ENCODE results near the gene SERINC4. TPM values are rescaled to one million over a fixed set of nuclear protein-coding genes. Genes with fewer than 3 reads are reported as not detected.

The SERINC4 gene
- total RNA-seq, 6 donors from 2014 or later, result 0.34 TPM; not detected in 5

DNA sequence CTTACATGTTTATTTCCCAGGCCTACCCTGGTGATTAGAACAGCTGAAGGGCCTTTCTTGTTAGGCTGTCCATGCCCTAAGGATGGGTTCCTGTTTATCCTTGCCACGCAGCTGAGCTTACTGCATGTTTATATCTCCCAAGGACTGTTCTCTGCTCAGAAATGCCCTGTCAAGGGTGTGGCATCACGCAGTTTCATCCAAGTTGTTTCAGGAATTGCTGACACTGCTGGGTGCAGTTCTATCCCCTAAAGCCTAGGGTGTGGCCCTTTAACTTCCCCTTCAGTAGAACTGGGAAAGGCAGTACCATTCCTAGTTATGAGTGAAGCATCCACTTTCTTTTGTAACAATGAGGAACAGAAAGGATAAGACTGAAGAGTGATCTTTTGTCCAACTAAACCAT lies 28.2 kb downstream of the SERINC4 start:
- ATAC-seq (ENCODE audit: low FRiP score in 2 of 2), result peak; percentile 13 to 48
- WGBS, 2 donors, result 59 to 62% methylated on average over 2 of the region's 2 CpGs
- H3K36me3 ChIP-seq, result peaks cover 24 to 74% (median 62%) of the 10 kb centered on the region in 4 donors
- peaks cover 7 to 15% (median 8%) of the 10 kb centered on the region in 4 donors for H3K4me1 ChIP-seq
- H3K4me3 ChIP-seq, result no peak overlapping the region
- peak in 1 of 2 donors; percentile 39 for DNase-seq
- TF ChIP-seq POLR2AphosphoS5 (IDR thresholded peaks at IDR 0.05), result peak in 1 of 2 donors; percentile 74
- TF ChIP-seq, protein P1, sequence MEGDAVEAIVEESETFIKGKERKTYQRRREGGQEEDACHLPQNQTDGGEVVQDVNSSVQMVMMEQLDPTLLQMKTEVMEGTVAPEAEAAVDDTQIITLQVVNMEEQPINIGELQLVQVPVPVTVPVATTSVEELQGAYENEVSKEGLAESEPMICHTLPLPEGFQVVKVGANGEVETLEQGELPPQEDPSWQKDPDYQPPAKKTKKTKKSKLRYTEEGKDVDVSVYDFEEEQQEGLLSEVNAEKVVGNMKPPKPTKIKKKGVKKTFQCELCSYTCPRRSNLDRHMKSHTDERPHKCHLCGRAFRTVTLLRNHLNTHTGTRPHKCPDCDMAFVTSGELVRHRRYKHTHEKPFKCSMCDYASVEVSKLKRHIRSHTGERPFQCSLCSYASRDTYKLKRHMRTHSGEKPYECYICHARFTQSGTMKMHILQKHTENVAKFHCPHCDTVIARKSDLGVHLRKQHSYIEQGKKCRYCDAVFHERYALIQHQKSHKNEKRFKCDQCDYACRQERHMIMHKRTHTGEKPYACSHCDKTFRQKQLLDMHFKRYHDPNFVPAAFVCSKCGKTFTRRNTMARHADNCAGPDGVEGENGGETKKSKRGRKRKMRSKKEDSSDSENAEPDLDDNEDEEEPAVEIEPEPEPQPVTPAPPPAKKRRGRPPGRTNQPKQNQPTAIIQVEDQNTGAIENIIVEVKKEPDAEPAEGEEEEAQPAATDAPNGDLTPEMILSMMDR (IDR thresholded peaks at IDR 0.05), result no peak
- TF ChIP-seq EP300 (IDR thresholded peaks at IDR 0.05), result peak in 1 of 4 donors; percentile 37
- TF ChIP-seq POLR2A (IDR thresholded peaks at IDR 0.05), result no peak
- peak overlapping the region in 3 of 4 donors; percentile 36 to 65 (median 48) for H3K27ac ChIP-seq
- no peaks in the 10 kb centered on the region for H3K27me3 ChIP-seq
- H3K9me3 ChIP-seq, result no peaks in the 10 kb centered on the region

DNA sequence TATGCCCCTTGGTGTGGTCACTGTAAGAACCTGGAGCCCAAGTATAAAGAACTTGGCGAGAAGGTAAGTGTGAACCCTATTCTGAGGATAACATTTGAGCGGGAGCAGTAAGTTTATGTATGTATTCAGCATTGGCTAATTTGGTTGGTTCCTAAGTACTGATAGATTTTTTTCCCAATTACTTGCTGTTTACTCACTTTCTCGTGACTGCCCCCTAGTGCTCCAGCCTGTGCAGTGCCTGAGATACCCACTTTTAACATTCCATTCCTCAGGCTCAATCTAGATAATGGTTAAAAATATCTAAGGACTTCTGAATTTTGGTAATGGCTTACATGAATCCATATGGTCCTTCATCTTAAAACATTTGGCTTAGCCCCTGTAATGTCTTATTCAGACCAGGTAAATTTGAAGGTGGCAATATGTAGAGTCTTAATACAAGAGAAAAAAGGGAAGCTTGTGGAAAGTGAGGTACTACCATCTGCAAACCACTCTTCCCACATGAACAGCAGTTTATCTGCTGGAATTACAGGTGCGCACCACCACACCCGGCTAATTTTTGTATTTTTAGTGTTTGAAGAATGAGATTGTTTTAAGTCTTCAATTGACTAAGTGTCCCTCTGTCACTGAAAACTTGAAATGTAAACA lies 30.3 kb downstream of the SERINC4 start:
- Histone ChIP-seq H3K9me3 (no peaks in the 10 kb centered on the region), H3K36me3 (peaks cover 41 to 96% (median 81%) of the 10 kb centered on the region in 4 donors), H3K4me1 (peaks cover 0 to 3% (median 0%) of the 10 kb centered on the region in 4 donors), H3K27me3 (no peaks in the 10 kb centered on the region), H3K4me3 (no peak overlapping the region), H3K27ac (no peak overlapping the region)
- TF ChIP-seq POLR2A (IDR thresholded peaks at IDR 0.05), result no peak
- TF ChIP-seq, protein P1 (IDR thresholded peaks at IDR 0.05), result peak; percentile 45 to 71 (median 64)
- TF ChIP-seq POLR2AphosphoS5 (IDR thresholded peaks at IDR 0.05), result no peak
- no peak for TF ChIP-seq EP300 (IDR thresholded peaks at IDR 0.05)
- WGBS, 2 donors, result 66 to 70% methylated on average over 5 of the region's 5 CpGs
- peak; percentile 66 to 83 for ATAC-seq (ENCODE audit: low FRiP score in 2 of 2)
- peak in 1 of 2 donors; percentile 49 for DNase-seq

DNA sequence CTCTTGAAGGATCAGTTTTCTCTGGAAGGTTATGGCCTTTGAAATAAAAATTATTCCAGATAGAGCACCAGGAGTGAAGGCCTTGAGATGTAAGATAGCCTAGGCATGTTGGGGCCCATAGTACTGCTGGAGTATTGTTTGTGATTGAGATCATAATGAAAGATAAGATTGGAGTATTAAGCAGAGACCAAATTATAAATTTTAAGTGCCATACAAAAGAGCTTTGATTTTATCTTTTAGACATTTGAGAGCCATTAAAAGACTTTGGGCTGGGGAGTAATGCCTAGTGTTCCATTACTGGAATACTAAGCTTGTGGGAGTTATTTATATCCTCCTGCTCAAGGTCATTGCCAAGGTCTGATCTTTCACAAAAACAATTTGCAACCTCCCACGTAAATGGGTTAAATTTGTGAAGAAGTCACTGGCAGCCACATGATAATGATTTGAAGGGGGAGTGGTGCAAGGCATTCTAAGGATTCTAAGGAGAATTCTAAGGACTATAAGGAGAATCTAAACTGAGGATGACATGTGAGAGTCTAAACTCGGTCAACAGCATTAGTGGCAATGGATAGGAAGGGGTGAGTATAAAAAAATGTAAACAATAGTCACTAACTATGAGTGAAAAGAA lies 36.1 kb downstream of the SERINC4 start:
- DNase-seq (no peak), ATAC-seq (ENCODE audit: low FRiP score in 2 of 2) (no peak)
- Histone ChIP-seq H3K27me3 (no peaks in the 10 kb centered on the region), H3K4me3 (no peak overlapping the region), H3K36me3 (peaks cover 37 to 100% (median 88%) of the 10 kb centered on the region in 4 donors), H3K4me1 (no peaks in the 10 kb centered on the region), H3K9me3 (no peaks in the 10 kb centered on the region), H3K27ac (no peak overlapping the region)
- 77 to 84% methylated on average over 2 of the region's 2 CpGs for WGBS, 2 donors
- TF ChIP-seq, protein P1 (IDR thresholded peaks at IDR 0.05), result no peak
- no peak for TF ChIP-seq POLR2AphosphoS5 (IDR thresholded peaks at IDR 0.05)
- TF ChIP-seq POLR2A (IDR thresholded peaks at IDR 0.05), result no peak
- TF ChIP-seq EP300 (IDR thresholded peaks at IDR 0.05), result no peak

DNA sequence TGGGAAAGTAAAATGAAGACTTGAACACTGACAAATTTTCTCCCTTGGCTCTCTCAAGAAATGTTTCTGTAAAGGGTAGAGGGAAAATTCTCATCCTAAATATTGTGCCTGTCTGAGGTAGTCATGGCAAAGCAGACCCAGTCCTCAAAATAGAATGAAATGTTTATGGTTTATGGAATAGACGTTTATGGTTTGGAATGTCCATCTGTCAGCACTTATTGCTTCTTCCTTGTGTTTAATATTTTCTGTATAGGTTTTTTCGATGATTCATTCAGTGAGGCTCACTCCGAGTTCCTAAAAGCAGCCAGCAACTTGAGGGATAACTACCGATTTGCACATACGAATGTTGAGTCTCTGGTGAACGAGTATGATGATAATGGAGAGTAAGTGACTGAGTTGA lies 37.2 kb downstream of the SERINC4 start:
- DNase-seq, result no peak
- no peaks in the 10 kb centered on the region for H3K9me3 ChIP-seq
- WGBS, 2 donors, result 82 to 87% methylated on average over 6 of the region's 6 CpGs
- no peak for ATAC-seq (ENCODE audit: low FRiP score in 2 of 2)
- H3K27ac ChIP-seq, result no peak overlapping the region
- H3K27me3 ChIP-seq, result no peaks in the 10 kb centered on the region
- no peaks in the 10 kb centered on the region for H3K4me1 ChIP-seq
- peaks cover 34 to 100% (median 84%) of the 10 kb centered on the region in 4 donors for H3K36me3 ChIP-seq
- no peak for TF ChIP-seq EP300 (IDR thresholded peaks at IDR 0.05)
- TF ChIP-seq POLR2A (IDR thresholded peaks at IDR 0.05), result no peak
- TF ChIP-seq, protein P1 (IDR thresholded peaks at IDR 0.05), result no peak
- TF ChIP-seq POLR2AphosphoS5 (IDR thresholded peaks at IDR 0.05), result no peak
- H3K4me3 ChIP-seq, result no peak overlapping the region
